ENCODE results near the gene BRPF1. TPM values are rescaled to one million over a fixed set of nuclear protein-coding genes. Genes with fewer than 3 reads are reported as not detected.

The BRPF1 gene
- total RNA-seq, 1 experiment from 2014 or later, result 23.4 TPM

GRCh38 chr3:9716801-9717555 is 14.6 kb upstream of the BRPF1 start:
- Histone ChIP-seq H3K4me3 (no peak overlapping the region), H3K27ac (no peak overlapping the region), H3K9me3 (replicated peaks) (no peaks in the 10 kb centered on the region), H3K27me3 (peaks cover 4% of the 10 kb centered on the region), H3K36me3 (no peaks in the 10 kb centered on the region), H3K4me1 (no peaks in the 10 kb centered on the region)
- no peak for DNase-seq

GRCh38 chr3:9717563-9717962 is 14.0 kb upstream of the BRPF1 start:
- H3K36me3 ChIP-seq, result no peaks in the 10 kb centered on the region
- DNase-seq, result no peak
- no peaks in the 10 kb centered on the region for H3K9me3 ChIP-seq (replicated peaks)
- H3K4me3 ChIP-seq, result no peak overlapping the region
- no peaks in the 10 kb centered on the region for H3K4me1 ChIP-seq
- H3K27me3 ChIP-seq, result peaks cover 3% of the 10 kb centered on the region
- H3K27ac ChIP-seq, result no peak overlapping the region

- Histone ChIP-seq H3K27ac (no peak overlapping the region), H3K9me3 (replicated peaks) (no peaks in the 10 kb centered on the region), H3K36me3 (no peaks in the 10 kb centered on the region), H3K27me3 (no peaks in the 10 kb centered on the region), H3K4me1 (no peaks in the 10 kb centered on the region), H3K4me3 (no peak overlapping the region)
- no peak for DNase-seq
These were observed 13.4 kb upstream of the BRPF1 start for GRCh38 chr3:9718118-9718517.

GRCh38 chr3:9721015-9721699 is 10.4 kb upstream of the BRPF1 start:
- no peak overlapping the region for H3K4me3 ChIP-seq
- no peaks in the 10 kb centered on the region for H3K36me3 ChIP-seq
- no peak for DNase-seq

GRCh38 chr3:9721700-9722060 is 9.9 kb upstream of the BRPF1 start:
- Histone ChIP-seq H3K36me3 (no peaks in the 10 kb centered on the region), H3K27ac (no peak overlapping the region), H3K4me1 (no peaks in the 10 kb centered on the region), H3K4me3 (no peak overlapping the region), H3K9me3 (replicated peaks) (no peaks in the 10 kb centered on the region), H3K27me3 (no peaks in the 10 kb centered on the region)
- DNase-seq, result no peak

More at GRCh38 chr3:9721015-9721699, 10.4 kb upstream of the BRPF1 start:
- no peak overlapping the region for H3K27ac ChIP-seq
- H3K9me3 ChIP-seq (replicated peaks), result no peaks in the 10 kb centered on the region
- no peaks in the 10 kb centered on the region for H3K4me1 ChIP-seq
- H3K27me3 ChIP-seq, result no peaks in the 10 kb centered on the region

GRCh38 chr3:9725775-9726515 is 5.6 kb upstream of the BRPF1 start:
- DNase-seq, result no peak
- Histone ChIP-seq H3K27ac (no peak overlapping the region), H3K27me3 (no peaks in the 10 kb centered on the region), H3K4me1 (no peaks in the 10 kb centered on the region), H3K36me3 (no peaks in the 10 kb centered on the region), H3K9me3 (replicated peaks) (no peaks in the 10 kb centered on the region), H3K4me3 (no peak overlapping the region)

GRCh38 chr3:9727041-9727595 is 4.4 kb upstream of the BRPF1 start:
- DNase-seq, result peak in 1 of 2 experiments; percentile 41
- H3K4me3 ChIP-seq, result no peak overlapping the region

GRCh38 chr3:9727743-9728142 is 3.8 kb upstream of the BRPF1 start:
- Histone ChIP-seq H3K27ac (no peak overlapping the region), H3K9me3 (replicated peaks) (no peaks in the 10 kb centered on the region), H3K4me3 (no peak overlapping the region), H3K27me3 (no peaks in the 10 kb centered on the region), H3K36me3 (no peaks in the 10 kb centered on the region), H3K4me1 (no peaks in the 10 kb centered on the region; the same call in 1 of the 2 replicates)
- no peak for DNase-seq

More at GRCh38 chr3:9727041-9727595, 4.4 kb upstream of the BRPF1 start:
- no peaks in the 10 kb centered on the region for H3K4me1 ChIP-seq
- H3K27me3 ChIP-seq, result no peaks in the 10 kb centered on the region
- no peaks in the 10 kb centered on the region for H3K9me3 ChIP-seq (replicated peaks)
- no peaks in the 10 kb centered on the region for H3K36me3 ChIP-seq
- H3K27ac ChIP-seq, result no peak overlapping the region

GRCh38 chr3:9729419-9729818 is 2.1 kb upstream of the BRPF1 start:
- H3K27me3 ChIP-seq, result no peaks in the 10 kb centered on the region
- no peak overlapping the region for H3K4me3 ChIP-seq
- no peak overlapping the region for H3K27ac ChIP-seq
- peaks cover 5% of the 10 kb centered on the region for H3K4me1 ChIP-seq
- no peak for DNase-seq
- H3K36me3 ChIP-seq, result peaks cover 3% of the 10 kb centered on the region; the same call in 1 of the 2 replicates
- H3K9me3 ChIP-seq (replicated peaks), result no peaks in the 10 kb centered on the region

- Histone ChIP-seq H3K4me1 (peaks cover 5% of the 10 kb centered on the region), H3K27me3 (no peaks in the 10 kb centered on the region), H3K36me3 (peaks cover 11% of the 10 kb centered on the region), H3K27ac (peak overlapping the region; percentile 99), H3K4me3 (peak overlapping the region; percentile 79), H3K9me3 (replicated peaks) (no peaks in the 10 kb centered on the region)
- DNase-seq, result no peak
These were observed 804 bp upstream of the BRPF1 start for GRCh38 chr3:9730657-9731205.

- peak; percentile 33 for DNase-seq
- H3K27ac ChIP-seq, result peak overlapping the region; percentile 99
- peaks cover 19% of the 10 kb centered on the region for H3K36me3 ChIP-seq
- H3K9me3 ChIP-seq (replicated peaks), result no peaks in the 10 kb centered on the region
- H3K4me1 ChIP-seq, result peaks cover 5% of the 10 kb centered on the region
- H3K27me3 ChIP-seq, result no peaks in the 10 kb centered on the region
- peak overlapping the region; percentile 79 for H3K4me3 ChIP-seq
These were observed 675 bp downstream of the BRPF1 start for GRCh38 chr3:9732080-9732739.

- Histone ChIP-seq H3K9me3 (replicated peaks) (no peaks in the 10 kb centered on the region), H3K4me1 (peaks cover 5% of the 10 kb centered on the region), H3K4me3 (peak overlapping the region; percentile 79), H3K27ac (no peak overlapping the region; the same call in 1 of the 2 replicates), H3K27me3 (no peaks in the 10 kb centered on the region), H3K36me3 (peaks cover 24% of the 10 kb centered on the region)
- peak; percentile 21 to 27 for DNase-seq
These were observed 1.2 kb downstream of the BRPF1 start for GRCh38 chr3:9732740-9733115.

- Histone ChIP-seq H3K27me3 (no peaks in the 10 kb centered on the region), H3K27ac (no peak overlapping the region), H3K9me3 (replicated peaks) (no peaks in the 10 kb centered on the region), H3K4me3 (no peak overlapping the region), H3K36me3 (peaks cover 61% of the 10 kb centered on the region), H3K4me1 (peaks cover 5% of the 10 kb centered on the region)
- DNase-seq, result no peak
These were observed 5.3 kb downstream of the BRPF1 start for GRCh38 chr3:9736831-9737230.

GRCh38 chr3:9739181-9739580 is 7.6 kb downstream of the BRPF1 start:
- Histone ChIP-seq H3K4me3 (no peak overlapping the region), H3K27ac (no peak overlapping the region), H3K27me3 (no peaks in the 10 kb centered on the region), H3K9me3 (replicated peaks) (no peaks in the 10 kb centered on the region), H3K4me1 (no peaks in the 10 kb centered on the region), H3K36me3 (peaks cover 84% of the 10 kb centered on the region)
- no peak for DNase-seq
